ENCODE data around the gene CABLES2. TPM values are rescaled to one million over a fixed set of nuclear protein-coding genes. Genes with fewer than 3 reads are reported as not detected.
A peak's percentile ranks its signal among the peaks of the same experiment; 100 is the strongest.

Gene CABLES2
- total and polyA plus RNA-seq, 10 of the 15 experiments (the other 5 are each of a cell fraction or from before 2014, with no cell fraction given) = 2.2 to 14.9 (median 5.3) TPM

GRCh38 chr20:62339647-62340062 is 67.4 kb downstream of the CABLES2 start (continued):
- TF ChIP-seq HSF1 (IDR thresholded peaks at IDR 0.05; ENCODE audit: low read depth, low read length) (no peak), SRF (IDR thresholded peaks at IDR 0.05; ENCODE audit: low read depth in 2 of 2, low read length in 2 of 2) (no peak), YBX1 (IDR thresholded peaks at IDR 0.05) (no peak), ZNF622 (IDR thresholded peaks at IDR 0.05) (no peak), HDGF (IDR thresholded peaks at IDR 0.05) (no peak), RELB (IDR thresholded peaks at IDR 0.05; ENCODE audit: low read depth) (peak; percentile 48; the same call in 1 of the 2 replicates), SPI1 (IDR thresholded peaks at IDR 0.05; ENCODE audit: borderline replicate concordance, insufficient read depth, low read depth, low read length) (peak; percentile 82; the same call in 1 of the 2 replicates), MTA3 (IDR thresholded peaks at IDR 0.05; ENCODE audit: borderline replicate concordance, low read length) (no peak), TBL1XR1 (IDR thresholded peaks at IDR 0.05; ENCODE audit: low read depth, low read length) (no peak), HDAC2 (IDR thresholded peaks at IDR 0.05) (no peak), CREM (IDR thresholded peaks at IDR 0.05; ENCODE audit: low read depth) (no peak), CBX3 (IDR thresholded peaks at IDR 0.05; ENCODE audit: borderline replicate concordance, low read depth) (no peak), ZBTB4 (CRISPR knock-in tag; IDR thresholded peaks at IDR 0.05) (no peak), FOXM1 (IDR thresholded peaks at IDR 0.05; ENCODE audit: low read depth, low read length) (no peak), MTA2 (IDR thresholded peaks at IDR 0.05; ENCODE audit: low read depth) (peak; percentile 32; the same call in 1 of the 2 replicates), E2F4 (IDR thresholded peaks at IDR 0.05; ENCODE audit: low read depth, low read length) (no peak), CHD1 (IDR thresholded peaks at IDR 0.05; ENCODE audit: low read depth, low read length) (no peak), SMARCA5 (IDR thresholded peaks at IDR 0.05) (no peak), CHD2 (IDR thresholded peaks at IDR 0.05; ENCODE audit: borderline replicate concordance, low read depth, low read length) (no peak), BACH1 (IDR thresholded peaks at IDR 0.05; ENCODE audit: borderline replicate concordance) (no peak), HDAC6 (IDR thresholded peaks at IDR 0.05; ENCODE audit: unreplicated experiment) (no peak), E4F1 (IDR thresholded peaks at IDR 0.05; ENCODE audit: borderline replicate concordance, partially characterized antibody) (no peak), ZNF24 (IDR thresholded peaks at IDR 0.05) (no peak), RBBP5 (conservative IDR thresholded peaks at IDR 0.05) (no peak)
